Stimulated activated effector memory CD8-positive, alpha-beta T cell treated with anti-CD3 and anti-CD28 coated beads, Interleukin-12 subunit alpha, Interleukin-12 subunit beta, amount 100 ng/mL, for 72 hours (primary cell): ENCODE data around the gene PIK3CD.
"Not testable (repeated sequence)": the region's sequence is repeated elsewhere in the genome, so short reads cannot be mapped to it uniquely, and the experiment has no call there.

Experiments
- ATAC-seq: fragments of 150-1000 bp; cut with Tn5 transposase; 2 replicates; pipeline ENCODE4 v1.10.0; 2021
- DNase-seq, 2 donors: peaks; one replicate each; pipeline ENCODE4 v3.0.0; 2021 to 2022; ENCODE audit warnings: low spot score in 2 of 2
- H3K27ac Mint-ChIP-seq: one replicate; pipeline ENCODE4 v1.8.0; 2022; ENCODE audit warnings: mild to moderate bottlenecking, mixed read lengths
- H3K36me3 Mint-ChIP-seq: one replicate; pipeline ENCODE4 v1.8.0; 2022; ENCODE audit warnings: mild to moderate bottlenecking, mixed read lengths
- H3K4me1 Mint-ChIP-seq: one replicate; pipeline ENCODE4 v1.8.0; 2022; ENCODE audit warnings: mixed read lengths
- H3K4me3 Mint-ChIP-seq: one replicate; pipeline ENCODE4 v1.8.0; 2022; ENCODE audit warnings: mild to moderate bottlenecking, mixed read lengths
- H3K9me3 Mint-ChIP-seq: one replicate; pipeline ENCODE4 v1.8.0; 2022; ENCODE audit warnings: mixed read lengths

The PIK3CD gene

DNA sequence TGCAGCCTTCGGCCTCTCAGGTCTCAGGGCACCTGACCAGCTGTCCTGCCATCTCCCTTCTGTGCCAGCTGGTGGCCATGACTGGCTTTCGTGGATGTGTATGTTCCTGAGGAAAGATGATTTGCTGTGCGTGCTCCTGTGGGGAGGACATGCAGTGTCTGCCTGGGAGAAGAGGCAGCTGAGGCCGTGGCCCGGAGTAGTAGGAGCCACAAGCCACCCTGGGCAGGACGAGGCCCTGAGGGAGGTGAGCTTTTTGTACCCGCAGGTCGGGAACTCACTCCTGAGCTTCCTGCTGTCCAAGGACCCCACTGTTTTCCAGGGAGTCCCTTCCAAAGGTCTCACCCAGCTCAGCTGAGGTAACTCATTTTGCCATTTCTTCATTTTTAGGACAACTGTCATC, 58.5 kb downstream of the PIK3CD start:
- Mint-ChIP-seq H3K9me3 (no peaks in the 10 kb centered on the region), H3K4me3 (no peak overlapping the region), H3K4me1 (peaks cover 39% of the 10 kb centered on the region)

DNA sequence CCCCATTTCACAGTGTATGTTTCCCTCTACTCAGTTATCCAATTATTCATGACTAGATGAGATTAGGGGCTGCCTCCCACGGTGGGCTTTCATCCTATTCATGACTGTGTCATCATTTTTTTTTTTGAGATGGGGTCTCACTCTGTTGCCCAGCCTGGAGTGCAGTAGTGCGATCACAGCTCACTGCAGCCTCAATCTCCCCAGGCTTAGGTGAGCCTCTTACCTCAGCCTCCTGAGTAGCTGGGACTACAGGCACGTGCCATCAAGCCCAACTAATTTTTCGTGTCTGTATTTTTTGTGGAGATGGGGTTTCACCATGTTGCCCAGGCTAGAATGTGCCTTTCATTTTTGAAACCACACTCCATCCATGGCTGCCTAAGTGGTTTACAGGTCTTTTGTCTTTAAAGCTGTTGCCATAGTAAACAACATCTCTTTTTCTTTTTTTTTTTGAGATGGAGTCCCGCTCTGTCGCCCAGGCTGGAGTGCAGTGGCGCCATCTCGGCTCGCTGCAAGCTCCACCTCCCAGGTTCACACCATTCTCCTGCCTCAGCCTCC, 60.0 kb downstream of the PIK3CD start:
- Mint-ChIP-seq H3K36me3 (peaks cover 100% of the 10 kb centered on the region), H3K27ac (peak overlapping the region; percentile 81), H3K9me3 (no peaks in the 10 kb centered on the region), H3K4me3 (no peak overlapping the region), H3K4me1 (peaks cover 41% of the 10 kb centered on the region)
- ATAC-seq = no peak
- DNase-seq = no peak

More for the DNA sequence above, 58.5 kb downstream of the PIK3CD start:
- DNase-seq (no peak), ATAC-seq (no peak)
- H3K27ac Mint-ChIP-seq = peak overlapping the region; percentile 81
- peaks cover 100% of the 10 kb centered on the region for H3K36me3 Mint-ChIP-seq

DNA sequence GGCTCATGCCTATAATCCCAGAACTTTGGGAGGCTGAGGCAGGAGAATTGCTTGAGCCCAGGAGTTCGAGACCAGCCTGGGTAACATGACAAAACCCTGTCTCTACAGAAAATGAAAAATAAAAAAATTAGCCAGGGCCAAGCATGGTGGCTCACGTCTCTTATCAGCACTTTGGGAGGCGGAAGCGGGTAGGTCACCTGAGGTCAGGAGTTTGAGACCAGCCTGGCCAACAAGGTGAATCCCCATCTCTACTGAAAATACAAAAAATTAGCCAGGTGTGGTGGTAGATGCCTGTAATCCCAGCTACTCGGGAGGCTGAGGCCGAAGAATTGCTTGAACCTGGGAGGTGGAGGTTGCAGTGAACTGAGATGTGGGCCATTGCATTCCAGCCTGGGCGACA, 61.2 kb downstream of the PIK3CD start:
- not testable (repeated sequence) for H3K4me3 Mint-ChIP-seq, ATAC-seq, H3K9me3 Mint-ChIP-seq, DNase-seq
- peaks cover 53% of the 10 kb centered on the region for H3K4me1 Mint-ChIP-seq
- H3K36me3 Mint-ChIP-seq = peaks cover 100% of the 10 kb centered on the region
- peak overlapping the region; percentile 69 for H3K27ac Mint-ChIP-seq

DNA sequence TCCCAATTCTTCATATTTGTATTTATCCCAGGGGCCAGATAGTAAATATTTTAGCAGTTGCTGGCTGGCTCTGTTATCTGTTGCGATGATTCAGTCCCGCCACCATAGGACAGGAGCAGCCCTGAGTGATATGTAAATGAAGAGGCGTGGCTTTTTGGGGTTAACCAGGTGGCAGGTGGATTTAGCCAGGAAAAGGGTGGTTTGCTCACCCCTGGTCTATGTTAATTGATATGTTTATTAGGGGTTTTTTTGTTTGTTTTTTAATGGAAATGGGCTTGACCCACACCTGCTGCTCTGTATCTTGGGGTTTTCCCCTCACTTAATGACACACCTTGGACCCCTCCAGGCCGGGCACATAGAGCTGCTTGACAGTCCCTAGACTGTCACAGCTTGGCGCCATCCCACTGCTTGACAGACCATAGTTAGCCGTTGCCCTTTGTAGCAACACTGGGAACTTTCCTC, 62.8 kb downstream of the PIK3CD start:
- peaks cover 100% of the 10 kb centered on the region for H3K36me3 Mint-ChIP-seq
- DNase-seq (no peak), ATAC-seq (no peak)
- peaks cover 62% of the 10 kb centered on the region for H3K4me1 Mint-ChIP-seq
- peak overlapping the region; percentile 38 for H3K27ac Mint-ChIP-seq
- peak overlapping the region; percentile 82 for H3K4me3 Mint-ChIP-seq
- H3K9me3 Mint-ChIP-seq = no peaks in the 10 kb centered on the region

DNA sequence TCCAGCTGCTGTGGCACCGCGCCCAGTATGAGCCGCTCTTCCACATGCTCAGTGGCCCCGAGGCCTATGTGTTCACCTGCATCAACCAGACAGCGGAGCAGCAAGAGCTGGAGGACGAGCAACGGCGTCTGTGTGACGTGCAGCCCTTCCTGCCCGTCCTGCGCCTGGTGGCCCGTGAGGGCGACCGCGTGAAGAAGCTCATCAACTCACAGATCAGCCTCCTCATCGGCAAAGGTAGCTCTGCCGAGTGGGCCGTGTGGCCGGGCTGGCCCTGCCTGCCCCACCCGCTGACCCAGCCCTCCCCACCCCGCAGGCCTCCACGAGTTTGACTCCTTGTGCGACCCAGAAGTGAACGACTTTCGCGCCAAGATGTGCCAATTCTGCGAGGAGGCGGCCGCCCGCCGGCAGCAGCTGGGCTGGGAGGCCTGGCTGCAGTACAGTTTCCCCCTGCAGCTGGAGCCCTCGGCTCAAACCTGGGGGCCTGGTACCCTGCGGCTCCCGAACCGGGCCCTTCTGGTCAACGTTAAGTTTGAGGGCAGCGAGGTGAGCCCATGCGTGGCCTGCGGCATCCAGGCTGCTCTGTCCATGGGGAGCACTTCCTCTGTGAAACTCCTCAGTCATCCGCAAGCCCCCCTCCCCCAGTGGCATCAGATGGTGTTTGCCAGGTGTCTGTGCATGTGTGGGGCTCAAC, 64.2 kb downstream of the PIK3CD start:
- ATAC-seq (no peak), DNase-seq (peak in 1 of 2 donors; percentile 71)
- peak overlapping the region; percentile 82 for H3K4me3 Mint-ChIP-seq
- H3K9me3 Mint-ChIP-seq = no peaks in the 10 kb centered on the region
- H3K27ac Mint-ChIP-seq = peak overlapping the region; percentile 97
- peaks cover 100% of the 10 kb centered on the region for H3K36me3 Mint-ChIP-seq
- H3K4me1 Mint-ChIP-seq = peaks cover 64% of the 10 kb centered on the region

DNA sequence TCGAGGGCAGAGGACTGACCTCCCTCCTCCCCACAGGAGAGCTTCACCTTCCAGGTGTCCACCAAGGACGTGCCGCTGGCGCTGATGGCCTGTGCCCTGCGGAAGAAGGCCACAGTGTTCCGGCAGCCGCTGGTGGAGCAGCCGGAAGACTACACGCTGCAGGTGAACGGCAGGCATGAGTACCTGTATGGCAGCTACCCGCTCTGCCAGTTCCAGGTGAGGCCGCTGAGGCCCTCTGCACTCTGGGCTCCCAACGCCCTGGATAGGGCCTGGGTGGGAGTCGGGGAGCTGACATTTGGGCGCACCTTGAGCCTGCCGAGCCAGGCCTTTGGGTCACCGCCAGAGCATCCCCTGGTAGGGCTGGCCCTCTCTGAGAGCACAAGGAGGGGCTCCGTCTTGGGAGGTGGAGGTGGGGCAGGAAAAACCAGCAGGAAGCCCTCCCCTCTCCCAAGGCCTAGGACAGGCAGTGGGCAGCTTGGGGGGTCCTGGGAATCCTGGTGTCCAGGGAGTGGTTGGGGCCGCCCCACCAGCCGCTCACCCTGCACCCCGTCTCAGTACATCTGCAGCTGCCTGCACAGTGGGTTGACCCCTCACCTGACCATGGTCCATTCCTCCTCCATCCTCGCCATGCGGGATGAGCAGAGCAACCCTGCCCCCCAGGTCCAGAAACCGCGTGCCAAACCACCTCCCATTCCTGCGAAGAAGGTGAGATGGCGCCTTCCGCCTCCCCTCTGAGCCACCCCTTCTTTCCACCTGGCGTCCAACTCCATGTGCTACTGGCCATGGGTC, 65.1 kb downstream of the PIK3CD start:
- peaks cover 100% of the 10 kb centered on the region for H3K36me3 Mint-ChIP-seq
- H3K9me3 Mint-ChIP-seq = no peaks in the 10 kb centered on the region
- ATAC-seq = no peak
- DNase-seq = peak in 1 of 2 donors; percentile 69
- H3K4me3 Mint-ChIP-seq = peak overlapping the region; percentile 82
- peaks cover 64% of the 10 kb centered on the region for H3K4me1 Mint-ChIP-seq
- peak overlapping the region; percentile 97 for H3K27ac Mint-ChIP-seq

DNA sequence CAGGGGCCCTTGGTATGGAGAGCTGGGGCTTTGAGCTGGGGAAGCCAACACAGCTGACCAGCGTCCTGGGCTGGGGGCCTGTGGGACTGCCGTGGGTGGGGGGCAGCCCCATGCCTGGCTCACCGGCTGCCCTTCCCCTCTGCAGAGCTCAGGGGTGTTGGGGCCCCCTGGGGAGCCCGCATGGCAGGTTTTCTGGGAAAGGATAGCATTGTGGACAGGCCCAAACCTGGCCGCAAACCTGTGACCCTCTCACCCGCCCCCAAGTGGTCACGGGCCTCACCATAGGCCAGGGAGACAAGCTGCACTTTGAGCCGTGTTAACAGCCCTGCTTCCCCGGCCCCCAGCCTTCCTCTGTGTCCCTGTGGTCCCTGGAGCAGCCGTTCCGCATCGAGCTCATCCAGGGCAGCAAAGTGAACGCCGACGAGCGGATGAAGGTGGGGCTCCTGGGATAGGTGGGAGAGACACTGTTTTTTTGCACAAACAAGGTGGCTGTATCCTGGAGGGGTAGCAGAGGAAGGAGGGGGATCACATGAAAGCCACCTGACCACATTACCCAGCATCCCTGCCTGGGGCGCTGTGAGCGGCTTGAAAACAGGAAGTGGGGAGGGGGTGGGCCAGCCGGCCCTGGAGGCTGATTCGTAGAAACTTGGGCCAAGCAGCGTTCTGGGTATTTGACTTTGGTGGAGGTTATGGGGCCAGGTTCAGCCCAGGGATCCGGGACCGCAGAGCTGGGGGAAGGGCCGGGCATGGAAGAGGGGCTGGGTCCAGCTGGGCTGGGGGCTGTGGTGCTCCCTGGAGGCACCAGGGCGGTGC, 65.9 kb downstream of the PIK3CD start:
- peak overlapping the region; percentile 97 for H3K27ac Mint-ChIP-seq
- H3K4me1 Mint-ChIP-seq = peaks cover 64% of the 10 kb centered on the region
- DNase-seq = peak; percentile 65 to 91
- peak overlapping the region; percentile 82 for H3K4me3 Mint-ChIP-seq
- peaks cover 100% of the 10 kb centered on the region for H3K36me3 Mint-ChIP-seq
- ATAC-seq = peak; percentile 80
- H3K9me3 Mint-ChIP-seq = no peaks in the 10 kb centered on the region

DNA sequence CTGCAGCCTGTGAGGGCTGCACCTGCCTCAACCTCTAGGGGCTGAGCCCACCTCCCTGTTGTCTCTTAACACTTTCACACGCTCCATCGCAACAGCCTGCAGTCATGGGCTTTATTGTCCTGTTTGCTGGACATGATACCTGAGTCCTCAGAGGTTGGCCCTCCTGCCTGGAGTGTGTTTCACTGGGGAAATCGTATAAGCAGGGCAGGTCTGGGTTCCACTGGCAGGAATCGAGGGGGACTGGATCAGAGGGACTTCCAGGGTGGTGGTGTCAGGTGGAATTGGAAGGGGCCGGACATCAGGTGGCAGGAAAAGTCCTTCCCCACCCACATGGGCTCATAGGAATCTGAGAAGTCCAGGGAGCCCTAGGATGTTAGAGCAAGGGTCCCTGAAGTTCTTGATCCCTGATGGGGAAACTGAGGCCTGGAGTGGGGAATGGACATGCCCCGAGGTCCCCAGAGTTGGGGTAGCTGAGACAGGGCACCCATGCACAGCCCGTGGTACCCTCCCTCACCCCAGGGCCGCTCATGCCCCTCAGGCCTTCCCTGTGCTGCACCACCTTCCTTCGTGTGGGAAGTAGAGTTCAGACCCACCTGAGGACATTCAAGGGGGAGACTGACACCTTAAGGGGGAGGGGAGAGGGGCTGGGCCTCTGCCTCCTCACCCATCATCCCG, 66.6 kb downstream of the PIK3CD start:
- Mint-ChIP-seq H3K4me1 (peaks cover 64% of the 10 kb centered on the region), H3K36me3 (peaks cover 100% of the 10 kb centered on the region)

DNA sequence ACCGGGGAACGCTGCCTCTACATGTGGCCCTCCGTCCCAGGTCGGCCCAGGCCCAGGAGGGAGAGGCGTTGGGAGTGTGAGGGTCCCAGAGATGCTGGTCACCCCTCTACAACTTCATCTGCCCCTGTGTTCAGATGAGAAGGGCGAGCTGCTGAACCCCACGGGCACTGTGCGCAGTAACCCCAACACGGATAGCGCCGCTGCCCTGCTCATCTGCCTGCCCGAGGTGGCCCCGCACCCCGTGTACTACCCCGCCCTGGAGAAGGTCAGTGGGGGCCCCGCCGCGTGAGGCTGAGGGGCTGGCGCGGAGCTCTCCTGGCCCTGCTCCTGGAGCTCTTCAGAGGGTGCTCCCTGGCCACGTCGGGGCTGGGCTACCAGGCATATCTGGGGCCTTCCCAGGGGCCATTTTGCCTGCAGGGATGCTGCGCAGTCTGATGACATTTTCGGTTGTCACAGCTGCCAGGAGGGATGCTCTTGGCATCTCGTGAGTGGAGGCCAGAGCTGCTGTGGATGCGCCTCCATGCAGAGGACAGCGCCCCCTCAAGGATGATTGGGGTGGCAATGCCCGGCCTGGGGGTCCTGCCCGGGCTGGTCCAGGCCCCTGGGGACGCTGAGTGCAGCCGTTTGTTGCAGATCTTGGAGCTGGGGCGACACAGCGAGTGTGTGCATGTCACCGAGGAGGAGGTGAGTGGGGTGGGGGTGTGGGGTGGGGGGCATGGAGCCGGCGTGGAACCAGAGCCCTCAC, 68.6 kb downstream of the PIK3CD start:
- ATAC-seq (no peak), DNase-seq (no peak)
- no peaks in the 10 kb centered on the region for H3K9me3 Mint-ChIP-seq
- H3K4me3 Mint-ChIP-seq = peak overlapping the region; percentile 82
- peaks cover 70% of the 10 kb centered on the region for H3K4me1 Mint-ChIP-seq
- H3K27ac Mint-ChIP-seq = peak overlapping the region; percentile 97
- H3K36me3 Mint-ChIP-seq = peaks cover 100% of the 10 kb centered on the region

More for the DNA sequence above, 66.6 kb downstream of the PIK3CD start:
- no peak for ATAC-seq
- no peak for DNase-seq
- Mint-ChIP-seq H3K4me3 (peak overlapping the region; percentile 82), H3K27ac (peak overlapping the region; percentile 97), H3K9me3 (no peaks in the 10 kb centered on the region)

DNA sequence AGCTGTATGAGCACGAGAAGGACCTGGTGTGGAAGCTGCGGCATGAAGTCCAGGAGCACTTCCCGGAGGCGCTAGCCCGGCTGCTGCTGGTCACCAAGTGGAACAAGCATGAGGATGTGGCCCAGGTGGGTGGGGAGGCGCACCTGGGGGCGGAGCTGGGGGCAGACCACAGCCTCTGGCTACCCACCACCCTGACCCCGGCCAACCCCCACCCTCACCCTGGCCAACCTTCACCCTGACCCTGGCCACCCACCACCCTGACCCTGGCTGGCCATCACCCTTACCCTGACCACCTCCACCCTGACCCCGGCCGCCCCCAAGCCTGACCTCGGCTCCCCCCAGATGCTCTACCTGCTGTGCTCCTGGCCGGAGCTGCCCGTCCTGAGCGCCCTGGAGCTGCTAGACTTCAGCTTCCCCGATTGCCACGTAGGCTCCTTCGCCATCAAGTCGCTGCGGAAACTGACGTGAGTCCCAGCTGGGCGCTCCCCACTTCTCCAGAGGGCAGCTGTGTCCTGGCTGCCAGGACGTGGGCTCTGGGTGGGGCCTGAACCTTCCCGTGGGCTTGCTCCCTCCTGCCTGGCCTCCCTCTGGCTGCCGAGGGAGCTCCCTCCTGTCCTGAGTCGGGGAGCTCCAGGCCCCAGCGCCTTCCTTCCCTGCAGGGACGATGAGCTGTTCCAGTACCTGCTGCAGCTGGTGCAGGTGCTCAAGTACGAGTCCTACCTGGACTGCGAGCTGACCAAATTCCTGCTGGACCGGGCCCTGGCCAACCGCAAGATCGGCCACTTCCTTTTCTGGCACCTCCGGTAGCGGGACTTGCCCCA, 69.5 kb downstream of the PIK3CD start:
- H3K27ac Mint-ChIP-seq = peak overlapping the region; percentile 97
- H3K9me3 Mint-ChIP-seq = no peaks in the 10 kb centered on the region
- peaks cover 63% of the 10 kb centered on the region for H3K4me1 Mint-ChIP-seq
- ATAC-seq (no peak), DNase-seq (no peak)
- peaks cover 100% of the 10 kb centered on the region for H3K36me3 Mint-ChIP-seq
- H3K4me3 Mint-ChIP-seq = peak overlapping the region; percentile 82

DNA sequence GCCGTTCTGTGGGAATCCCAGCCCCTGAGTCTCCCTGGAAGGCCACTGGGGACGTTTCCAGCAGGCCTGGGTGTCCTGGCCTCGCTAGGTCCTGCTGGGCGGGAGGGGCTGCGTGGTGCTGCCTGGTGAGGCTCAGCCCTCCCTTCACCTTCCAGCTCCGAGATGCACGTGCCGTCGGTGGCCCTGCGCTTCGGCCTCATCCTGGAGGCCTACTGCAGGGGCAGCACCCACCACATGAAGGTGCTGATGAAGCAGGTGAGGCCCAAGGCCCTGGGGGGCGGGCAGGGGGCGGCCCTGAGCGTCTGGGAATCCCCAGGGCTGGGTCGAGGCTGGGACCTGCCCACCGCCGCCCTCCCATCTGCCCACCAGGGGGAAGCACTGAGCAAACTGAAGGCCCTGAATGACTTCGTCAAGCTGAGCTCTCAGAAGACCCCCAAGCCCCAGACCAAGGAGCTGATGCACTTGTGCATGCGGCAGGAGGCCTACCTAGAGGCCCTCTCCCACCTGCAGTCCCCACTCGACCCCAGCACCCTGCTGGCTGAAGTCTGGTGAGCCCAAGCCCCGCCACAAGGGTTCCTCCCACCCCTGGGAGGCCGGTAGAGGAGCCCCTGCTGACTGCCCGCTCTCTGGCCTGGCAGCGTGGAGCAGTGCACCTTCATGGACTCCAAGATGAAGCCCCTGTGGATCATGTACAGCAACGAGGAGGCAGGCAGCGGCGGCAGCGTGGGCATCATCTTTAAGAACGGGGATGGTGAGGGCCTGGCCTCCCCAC, 70.3 kb downstream of the PIK3CD start:
- DNase-seq = peak; percentile 61 to 85
- H3K36me3 Mint-ChIP-seq = peaks cover 100% of the 10 kb centered on the region
- peak overlapping the region; percentile 34 for H3K4me3 Mint-ChIP-seq
- H3K9me3 Mint-ChIP-seq = no peaks in the 10 kb centered on the region
- peak; percentile 6 for ATAC-seq
- peaks cover 60% of the 10 kb centered on the region for H3K4me1 Mint-ChIP-seq
- H3K27ac Mint-ChIP-seq = peak overlapping the region; percentile 97

DNA sequence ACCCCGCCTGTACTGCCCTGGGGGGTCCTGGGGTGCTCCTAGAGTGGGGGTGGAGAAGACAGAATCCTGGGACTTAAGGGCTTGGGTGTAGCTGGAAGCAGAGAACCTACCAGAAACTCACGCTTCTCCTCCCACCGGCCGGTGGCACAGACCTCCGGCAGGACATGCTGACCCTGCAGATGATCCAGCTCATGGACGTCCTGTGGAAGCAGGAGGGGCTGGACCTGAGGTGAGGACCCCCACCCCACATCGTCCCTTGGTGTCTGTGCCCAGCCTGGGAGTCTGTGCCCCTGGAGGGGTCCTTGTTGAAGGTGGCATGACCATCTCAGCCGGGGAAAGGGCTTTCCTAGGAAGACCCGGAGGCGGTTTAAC, 70.8 kb downstream of the PIK3CD start:
- peaks cover 59% of the 10 kb centered on the region for H3K4me1 Mint-ChIP-seq
- H3K9me3 Mint-ChIP-seq = no peaks in the 10 kb centered on the region
- peak overlapping the region; percentile 89 for H3K27ac Mint-ChIP-seq
- DNase-seq (no peak), ATAC-seq (no peak)
- no peak overlapping the region for H3K4me3 Mint-ChIP-seq
- H3K36me3 Mint-ChIP-seq = peaks cover 100% of the 10 kb centered on the region
